ENCODE results near the gene UBL4B.

The UBL4B gene

DNA sequence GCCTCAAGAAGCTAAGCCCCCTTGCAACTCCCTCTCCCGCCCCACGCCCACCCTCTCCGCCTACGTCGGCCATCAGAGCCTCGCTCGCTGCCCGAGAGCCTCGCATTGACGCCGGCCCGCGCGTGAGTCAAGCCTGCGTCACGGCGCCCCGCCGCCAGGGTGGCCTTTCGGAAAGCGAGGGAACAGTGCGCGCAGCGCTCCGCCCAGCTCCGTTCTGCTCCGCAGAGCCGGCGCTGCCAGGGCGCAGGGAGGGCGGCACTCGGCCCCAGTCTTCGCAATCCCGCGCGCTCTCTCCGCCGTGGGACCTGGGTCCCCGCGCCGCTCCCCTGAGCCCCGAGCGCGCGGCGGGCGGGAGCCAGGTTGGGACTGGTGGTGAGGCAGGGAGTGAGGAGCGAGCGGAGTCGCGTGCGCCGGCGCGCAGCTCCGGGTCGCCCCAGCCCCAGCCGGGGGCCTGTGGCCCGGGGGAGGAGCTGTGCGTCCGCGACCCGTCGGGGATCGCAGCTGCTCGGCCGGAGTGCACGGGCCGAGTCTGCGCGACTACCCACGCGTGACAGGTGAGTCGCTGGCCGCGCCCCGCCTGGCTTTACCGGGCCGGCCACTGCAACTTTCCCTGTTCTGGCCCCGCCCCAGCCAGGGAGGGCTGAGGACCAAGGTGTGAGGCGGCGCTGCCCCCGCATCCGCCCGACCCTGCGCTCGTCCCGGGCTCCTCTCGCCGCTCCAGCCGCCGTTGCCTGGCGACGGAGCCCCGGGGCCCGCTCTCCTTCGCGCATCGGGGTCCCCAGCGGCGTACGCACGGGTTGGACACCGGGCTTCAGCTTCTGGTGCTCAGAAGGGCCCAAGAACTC lies 38.3 kb downstream of the UBL4B start, which contains the start of gene SLC6A17:
Gene SLC6A17 (plus strand): TSS at position 165 of the 845 bp plus-strand sequence. CDS start 16,436 bp downstream, outside the sequence.
- H3K4me3 ChIP-seq (ENCODE audit: low read depth, low read length): no peak within 1 kb of the TSS
- peak; percentile 31 for DNase-seq (ENCODE audit: low read depth, low spot score)
- in situ Hi-C loops (cut with HindIII; ENCODE audit: low sequenced_read_pairs): no loop called here
- TF ChIP-seq CTCF (IDR thresholded peaks at IDR 0.05; ENCODE audit: low read depth, low read length): no peak

GRCh38 chr1:110151175-110151669 lies 39.0 kb downstream of the UBL4B start:
- TF ChIP-seq CTCF (IDR thresholded peaks at IDR 0.05; ENCODE audit: low read depth, low read length): no peak
- in situ Hi-C loops (cut with HindIII; ENCODE audit: low sequenced_read_pairs): no loop called here
- H3K4me3 ChIP-seq (ENCODE audit: low read depth, low read length): no peak overlapping the region
- DNase-seq (ENCODE audit: low read depth, low spot score): no peak

DNA sequence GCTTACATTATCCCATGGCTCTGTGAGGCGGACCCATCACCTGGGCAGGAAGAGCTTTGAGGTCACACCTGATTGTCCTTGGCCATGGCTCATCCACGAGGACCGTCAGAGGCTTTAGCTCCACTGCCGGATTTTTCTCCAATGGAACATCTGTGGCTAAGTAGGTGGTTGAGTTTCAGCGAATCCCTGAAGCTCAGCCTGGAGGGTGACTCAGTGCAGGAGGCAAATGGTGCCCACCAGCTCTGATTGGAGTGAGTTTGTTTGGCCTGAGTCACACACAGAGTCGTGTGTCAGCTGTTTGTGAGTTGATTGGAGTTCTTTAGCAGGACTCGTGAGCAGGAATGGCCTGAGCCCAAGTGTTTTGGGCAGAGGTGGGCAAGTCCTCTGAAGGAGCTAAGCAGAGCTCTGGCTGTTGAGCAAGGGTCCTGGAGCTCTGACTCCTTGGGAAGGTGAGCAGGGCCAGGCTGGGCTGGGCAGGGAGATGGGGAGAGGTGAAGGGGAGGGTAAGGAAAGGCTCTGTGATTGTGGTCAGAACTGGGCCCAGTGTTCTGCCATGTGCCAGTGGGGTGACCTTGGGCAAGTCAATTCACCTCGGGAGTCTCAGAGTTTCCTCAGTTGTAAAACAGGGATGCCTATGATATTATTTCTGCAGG lies 40.0 kb downstream of the UBL4B start:
- no peak overlapping the region for H3K4me3 ChIP-seq (ENCODE audit: low read depth, low read length)
- no peak for TF ChIP-seq CTCF (IDR thresholded peaks at IDR 0.05; ENCODE audit: low read depth, low read length)
- in situ Hi-C loops (cut with HindIII; ENCODE audit: low sequenced_read_pairs): no loop called here
- DNase-seq (ENCODE audit: low read depth, low spot score): no peak

DNA sequence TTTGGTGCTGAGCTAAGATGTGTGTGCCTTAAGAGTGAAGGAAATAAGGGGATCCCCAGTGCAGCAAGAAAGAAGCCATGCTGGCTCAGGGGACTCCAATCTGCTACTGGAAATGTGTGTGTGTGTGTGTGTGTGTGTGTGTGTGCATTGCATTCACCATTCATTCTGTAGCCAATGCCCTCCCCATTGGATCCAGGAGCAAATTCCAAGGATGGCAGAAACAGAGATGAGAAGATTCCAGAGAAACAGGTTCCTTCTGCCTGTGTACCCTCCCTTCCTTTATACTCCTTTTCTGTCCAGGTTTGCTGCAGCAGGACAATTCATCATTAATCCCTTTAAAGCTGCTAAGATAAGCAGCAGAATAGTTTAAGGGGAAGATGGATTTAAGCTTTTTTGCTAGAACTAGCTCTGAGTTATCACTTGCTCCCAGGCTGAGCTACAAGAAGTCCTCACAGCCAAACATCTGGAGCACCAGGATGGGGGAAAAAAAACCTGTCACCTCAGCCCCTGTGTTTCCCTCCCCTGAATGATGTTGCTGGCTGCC lies 41.2 kb downstream of the UBL4B start:
- TF ChIP-seq CTCF (IDR thresholded peaks at IDR 0.05; ENCODE audit: low read depth, low read length): no peak
- no peak overlapping the region for H3K4me3 ChIP-seq (ENCODE audit: low read depth, low read length)
- in situ Hi-C loops (cut with HindIII; ENCODE audit: low sequenced_read_pairs): no loop called here
- DNase-seq (ENCODE audit: low read depth, low spot score): no peak

- no peak overlapping the region for H3K4me3 ChIP-seq (ENCODE audit: low read depth, low read length)
- TF ChIP-seq CTCF (IDR thresholded peaks at IDR 0.05; ENCODE audit: low read depth, low read length): no peak
- in situ Hi-C loops (cut with HindIII; ENCODE audit: low sequenced_read_pairs): no loop called here
- peak; percentile 61 for DNase-seq (ENCODE audit: low read depth, low spot score)
Measured at GRCh38 chr1:110155878-110156522, 43.8 kb downstream of the UBL4B start.

DNA sequence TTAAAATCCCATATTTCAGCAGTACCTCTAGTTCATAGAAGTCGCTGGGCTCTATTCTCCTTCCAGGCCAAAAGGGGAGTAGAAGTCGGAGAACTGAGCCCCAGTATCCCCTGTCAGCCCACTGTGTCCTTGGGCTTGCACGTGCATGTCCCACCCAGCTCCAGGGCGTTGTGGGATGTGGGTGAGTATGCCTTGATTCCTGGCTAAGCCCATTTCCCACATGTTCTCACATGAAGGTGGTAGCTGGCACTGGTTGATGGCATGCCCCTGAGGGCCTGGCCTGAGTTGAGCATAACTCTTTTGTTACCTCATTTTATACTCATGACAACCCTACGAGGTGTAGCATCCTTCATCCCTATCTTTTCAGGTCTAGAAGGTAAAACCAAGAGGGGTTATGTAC lies 46.0 kb downstream of the UBL4B start:
- no peak for DNase-seq (ENCODE audit: low read depth, low spot score)
- in situ Hi-C loops (cut with HindIII; ENCODE audit: low sequenced_read_pairs): no loop called here
- H3K4me3 ChIP-seq (ENCODE audit: low read depth, low read length): no peak overlapping the region
- no peak for TF ChIP-seq CTCF (IDR thresholded peaks at IDR 0.05; ENCODE audit: low read depth, low read length)
